Fibroblast of the aortic adventitia (primary cell): ENCODE measurements around the gene ARHGEF1. TPM values are rescaled to one million over a fixed set of nuclear protein-coding genes. Genes with fewer than 3 reads are reported as not detected.

ENCODE experiments used
- DNase-seq: peaks from one replicate; pipeline ENCODE4 v3.0.0-alpha.2; 2010; ENCODE audit warnings: low read depth
- H3K4me3 ChIP-seq: 2 replicates; pipeline ENCODE4 v1.5.1; 2011; ENCODE audit warnings: low read depth, mild to moderate bottlenecking, control low read depth, low read length, moderate library complexity
- total RNA-seq: library from RNA; depleted of rRNA; stranded (reverse); fragments of >200 nt; gene quantifications from 2 replicates; pipeline ENCODE4 v1.2.3, GENCODE V29; 2012; ENCODE audit warnings: low replicate concordance
- TF ChIP-seq, protein P1 (sequence below): IDR thresholded peaks from 2 replicates; pipeline ENCODE4 v1.5.1; 2011; ENCODE audit warnings: mild to moderate bottlenecking, low read length, control low read depth, inconsistent platforms; ENCODE audit not compliant: insufficient read depth

The ARHGEF1 gene
- total RNA-seq, 1 donor, result 26.8 TPM

DNA sequence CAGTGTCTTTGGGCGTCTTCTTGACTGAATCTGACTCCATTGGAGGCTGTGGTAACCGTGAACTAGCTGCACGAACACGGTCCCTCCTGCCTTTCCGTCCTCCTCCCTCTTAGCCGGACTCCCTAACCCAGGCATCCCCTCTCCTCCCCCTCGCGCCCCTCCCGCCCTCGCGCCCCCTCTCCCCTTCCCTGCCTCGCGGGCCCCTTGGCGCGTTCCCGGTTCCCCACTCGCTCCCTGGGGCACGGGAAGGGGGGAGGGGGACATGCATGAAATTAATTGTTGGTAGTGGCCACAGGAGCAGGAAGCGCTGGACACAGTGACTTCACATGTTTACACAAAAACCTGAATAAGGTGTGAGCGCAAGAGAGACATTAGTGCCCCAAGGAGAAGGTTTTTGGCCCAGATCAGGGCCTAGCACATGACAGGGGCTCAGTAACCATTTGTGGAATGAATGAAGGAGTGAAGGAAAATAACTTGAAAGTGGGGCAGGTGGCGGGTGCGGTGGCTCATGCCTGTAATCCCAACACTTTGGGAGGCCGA is 37.9 kb upstream of the ARHGEF1 start:
- H3K4me3 ChIP-seq, result no peak overlapping the region
- DNase-seq, result no peak
- TF ChIP-seq, protein P1, sequence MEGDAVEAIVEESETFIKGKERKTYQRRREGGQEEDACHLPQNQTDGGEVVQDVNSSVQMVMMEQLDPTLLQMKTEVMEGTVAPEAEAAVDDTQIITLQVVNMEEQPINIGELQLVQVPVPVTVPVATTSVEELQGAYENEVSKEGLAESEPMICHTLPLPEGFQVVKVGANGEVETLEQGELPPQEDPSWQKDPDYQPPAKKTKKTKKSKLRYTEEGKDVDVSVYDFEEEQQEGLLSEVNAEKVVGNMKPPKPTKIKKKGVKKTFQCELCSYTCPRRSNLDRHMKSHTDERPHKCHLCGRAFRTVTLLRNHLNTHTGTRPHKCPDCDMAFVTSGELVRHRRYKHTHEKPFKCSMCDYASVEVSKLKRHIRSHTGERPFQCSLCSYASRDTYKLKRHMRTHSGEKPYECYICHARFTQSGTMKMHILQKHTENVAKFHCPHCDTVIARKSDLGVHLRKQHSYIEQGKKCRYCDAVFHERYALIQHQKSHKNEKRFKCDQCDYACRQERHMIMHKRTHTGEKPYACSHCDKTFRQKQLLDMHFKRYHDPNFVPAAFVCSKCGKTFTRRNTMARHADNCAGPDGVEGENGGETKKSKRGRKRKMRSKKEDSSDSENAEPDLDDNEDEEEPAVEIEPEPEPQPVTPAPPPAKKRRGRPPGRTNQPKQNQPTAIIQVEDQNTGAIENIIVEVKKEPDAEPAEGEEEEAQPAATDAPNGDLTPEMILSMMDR, result no peak

DNA sequence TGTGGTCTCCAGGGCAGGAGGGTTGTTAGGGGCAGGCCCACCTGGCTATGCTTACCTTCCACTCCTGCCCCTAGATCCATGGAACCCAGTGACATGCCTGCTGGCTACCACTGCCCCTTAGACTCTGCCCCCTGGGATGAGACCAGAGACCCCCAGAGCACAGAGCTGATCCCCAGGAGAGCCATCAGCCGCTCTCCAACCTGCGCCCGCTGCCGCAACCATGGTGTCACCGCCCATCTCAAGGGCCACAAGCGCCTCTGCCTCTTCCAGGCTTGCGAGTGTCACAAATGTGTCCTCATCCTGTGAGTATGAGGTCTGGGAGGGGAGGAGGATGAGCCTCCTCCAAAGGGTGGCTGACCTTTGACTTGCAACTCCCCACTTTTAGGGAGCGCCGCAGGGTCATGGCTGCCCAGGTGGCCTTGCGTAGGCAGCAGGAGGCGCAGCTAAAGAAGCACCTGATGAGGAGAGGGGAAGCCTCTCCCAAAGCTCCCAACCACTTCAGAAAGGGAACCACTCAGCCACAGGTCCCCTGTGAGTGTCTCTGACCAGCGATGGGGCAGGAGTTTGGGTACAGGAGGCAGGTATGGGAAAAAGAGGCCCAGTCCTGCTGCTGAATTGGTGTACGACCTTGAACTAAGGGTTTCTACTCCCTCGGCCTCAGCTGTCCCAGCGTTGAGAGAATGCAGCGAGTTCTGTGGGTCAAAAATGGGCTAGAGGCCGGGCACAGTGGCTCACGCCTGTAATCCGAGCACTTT is 35.5 kb upstream of the ARHGEF1 start:
- no peak overlapping the region for H3K4me3 ChIP-seq
- TF ChIP-seq, protein P1, result no peak
- DNase-seq, result no peak

DNA sequence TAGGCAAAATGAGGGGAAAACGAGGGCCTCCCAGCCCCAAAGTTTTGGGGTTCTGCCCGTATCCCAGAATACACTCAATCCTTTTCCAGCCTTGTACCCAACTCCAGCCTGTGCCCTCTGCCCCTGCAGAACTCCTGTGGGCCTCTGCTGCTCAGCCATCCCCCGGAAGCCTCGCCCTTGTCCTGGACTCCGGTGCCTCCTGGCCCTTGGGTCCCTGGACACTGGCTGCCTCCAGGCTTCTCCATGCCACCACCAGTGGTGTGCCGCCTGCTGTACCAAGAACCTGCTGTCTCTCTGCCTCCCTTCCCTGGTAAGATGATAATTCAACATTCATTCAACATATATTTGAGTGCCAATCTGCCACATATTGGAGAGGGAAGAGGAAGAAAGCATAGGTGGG is 34.3 kb upstream of the ARHGEF1 start:
- DNase-seq, result no peak
- TF ChIP-seq, protein P1, result no peak
- H3K4me3 ChIP-seq, result no peak overlapping the region

DNA sequence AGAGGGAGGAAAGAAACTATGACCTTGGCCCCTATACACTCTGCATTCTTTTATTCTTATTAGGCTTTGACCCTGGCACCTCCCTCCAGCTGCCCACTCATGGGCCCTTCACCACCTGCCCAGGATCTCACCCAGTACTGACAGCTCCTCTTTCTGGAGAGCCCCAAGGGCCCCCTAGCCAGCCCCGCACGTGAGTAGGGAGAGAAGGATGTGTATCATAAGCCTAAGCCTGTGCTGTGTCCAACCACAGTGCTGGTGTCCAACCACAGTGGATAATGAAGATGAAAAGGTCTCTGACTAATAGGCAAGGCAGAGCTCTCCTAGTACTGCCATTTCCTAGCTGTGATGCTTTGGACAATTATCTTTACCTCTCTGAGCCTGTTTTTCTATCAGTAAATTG is 33.9 kb upstream of the ARHGEF1 start:
- DNase-seq, result no peak

DNA sequence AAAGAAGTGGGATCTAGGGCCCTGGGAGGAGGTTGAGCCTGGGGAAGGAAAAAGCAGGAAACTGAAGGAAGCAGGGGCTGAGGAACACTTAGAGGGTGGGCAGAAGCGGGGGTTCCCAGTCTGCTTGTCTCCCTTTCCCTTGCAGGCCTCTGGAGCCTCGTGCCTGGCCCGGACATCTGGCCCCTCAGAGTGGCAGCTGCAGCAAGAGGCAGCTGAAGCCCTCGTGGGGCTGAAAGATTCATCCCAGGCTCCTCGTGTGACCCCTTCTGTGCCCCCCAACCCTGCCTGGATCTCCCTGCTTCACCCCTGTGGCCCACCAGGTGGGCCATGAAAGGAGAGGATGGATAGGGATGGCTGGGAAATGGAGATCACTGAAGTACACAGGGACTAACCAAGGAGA is 32.6 kb upstream of the ARHGEF1 start:
- DNase-seq, result no peak
- TF ChIP-seq, protein P1, result no peak
- no peak overlapping the region for H3K4me3 ChIP-seq

More for the DNA sequence above, 33.9 kb upstream of the ARHGEF1 start:
- TF ChIP-seq, protein P1, result no peak
- H3K4me3 ChIP-seq, result no peak overlapping the region

DNA sequence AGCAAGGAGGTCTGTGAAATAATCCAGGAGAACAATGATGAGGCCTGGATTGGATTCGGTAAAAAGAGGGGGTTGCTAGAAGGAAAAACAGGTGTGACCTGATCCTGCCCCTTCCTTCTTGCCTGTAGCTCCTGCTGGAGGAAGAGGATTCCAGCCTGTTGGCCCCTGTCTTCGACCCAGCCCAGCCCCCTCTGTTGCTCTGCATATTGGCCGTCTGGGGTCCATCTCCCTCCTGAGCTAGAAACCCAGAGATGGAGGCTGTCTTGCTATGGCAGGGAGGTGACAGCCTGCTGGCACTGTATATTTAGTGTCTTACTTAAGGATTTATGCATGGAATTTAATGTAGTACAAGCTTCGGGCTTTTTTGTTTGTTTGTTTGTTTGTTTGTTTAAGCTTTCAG is 31.5 kb upstream of the ARHGEF1 start:
- DNase-seq, result no peak
- TF ChIP-seq, protein P1, result no peak
- no peak overlapping the region for H3K4me3 ChIP-seq
